Activated naive CD8-positive, alpha-beta T cell treated with anti-CD3 and anti-CD28 coated beads for 36 hours (primary cell): Measurements from ENCODE around the gene NRXN3. TPM values are rescaled to one million over a fixed set of nuclear protein-coding genes. Genes with fewer than 3 reads are reported as not detected.

Experiments
- DNase-seq: peaks from one replicate; pipeline ENCODE4 v3.0.0; 2021
- H3K27ac Mint-ChIP-seq: one replicate; pipeline ENCODE4 v1.8.0; 2022; ENCODE audit warnings: mild to moderate bottlenecking, moderate library complexity, mixed read lengths
- H3K27me3 Mint-ChIP-seq: one replicate; pipeline ENCODE4 v1.8.0; 2022; ENCODE audit warnings: mild to moderate bottlenecking, mixed read lengths
- H3K36me3 Mint-ChIP-seq: one replicate; pipeline ENCODE4 v1.8.0; 2021; ENCODE audit warnings: mild to moderate bottlenecking, mixed read lengths
- H3K4me1 Mint-ChIP-seq: one replicate; pipeline ENCODE4 v1.8.0; 2021; ENCODE audit warnings: mixed read lengths
- H3K4me3 Mint-ChIP-seq: one replicate; pipeline ENCODE4 v1.8.0; 2022; ENCODE audit warnings: mild to moderate bottlenecking, moderate library complexity, mixed read lengths
- H3K9me3 Mint-ChIP-seq: one replicate; pipeline ENCODE4 v1.8.0; 2022; ENCODE audit warnings: mixed read lengths
- total RNA-seq, 2 experiments: library from RNA; stranded (reverse); gene quantifications; one replicate each; pipeline ENCODE4 v1.2.3, GENCODE V29; 2021

NRXN3 gene
- total RNA-seq, 2 experiments from 2014 or later: not detected

- Mint-ChIP-seq H3K27me3 (no peaks in the 10 kb centered on the region), H3K36me3 (no peaks in the 10 kb centered on the region), H3K4me3 (no peak overlapping the region), H3K4me1 (no peaks in the 10 kb centered on the region), H3K27ac (no peak overlapping the region), H3K9me3 (peaks cover 5% of the 10 kb centered on the region)
- no peak for DNase-seq
These were observed 635.4 kb downstream of the NRXN3 start for GRCh38 chr14:78805570-78805969.

GRCh38 chr14:78823035-78823434 is 652.9 kb downstream of the NRXN3 start:
- no peak for DNase-seq
- Mint-ChIP-seq H3K4me1 (no peaks in the 10 kb centered on the region), H3K4me3 (no peak overlapping the region), H3K36me3 (no peaks in the 10 kb centered on the region), H3K9me3 (no peaks in the 10 kb centered on the region), H3K27ac (no peak overlapping the region), H3K27me3 (peaks cover 3% of the 10 kb centered on the region)

- peaks cover 3% of the 10 kb centered on the region for H3K27me3 Mint-ChIP-seq
- H3K27ac Mint-ChIP-seq: no peak overlapping the region
- H3K36me3 Mint-ChIP-seq: no peaks in the 10 kb centered on the region
- no peaks in the 10 kb centered on the region for H3K9me3 Mint-ChIP-seq
- no peak for DNase-seq
- H3K4me1 Mint-ChIP-seq: no peaks in the 10 kb centered on the region
- H3K4me3 Mint-ChIP-seq: no peak overlapping the region
These were observed 653.3 kb downstream of the NRXN3 start for GRCh38 chr14:78823516-78823915.

GRCh38 chr14:78829274-78829673 is 659.1 kb downstream of the NRXN3 start:
- Mint-ChIP-seq H3K27me3 (no peaks in the 10 kb centered on the region), H3K4me1 (no peaks in the 10 kb centered on the region), H3K27ac (no peak overlapping the region), H3K9me3 (no peaks in the 10 kb centered on the region), H3K4me3 (no peak overlapping the region), H3K36me3 (no peaks in the 10 kb centered on the region)
- DNase-seq: no peak

GRCh38 chr14:78834766-78835451 is 664.7 kb downstream of the NRXN3 start:
- Mint-ChIP-seq H3K4me3 (no peak overlapping the region), H3K27me3 (peaks cover 21% of the 10 kb centered on the region), H3K27ac (no peak overlapping the region), H3K36me3 (no peaks in the 10 kb centered on the region), H3K9me3 (no peaks in the 10 kb centered on the region), H3K4me1 (no peaks in the 10 kb centered on the region)
- no peak for DNase-seq

- no peaks in the 10 kb centered on the region for H3K9me3 Mint-ChIP-seq
- no peaks in the 10 kb centered on the region for H3K4me1 Mint-ChIP-seq
- H3K36me3 Mint-ChIP-seq: no peaks in the 10 kb centered on the region
- no peak for DNase-seq
- peaks cover 21% of the 10 kb centered on the region for H3K27me3 Mint-ChIP-seq
- H3K4me3 Mint-ChIP-seq: no peak overlapping the region
- no peak overlapping the region for H3K27ac Mint-ChIP-seq
These were observed 665.7 kb downstream of the NRXN3 start for GRCh38 chr14:78835909-78836308.

GRCh38 chr14:78836777-78837176 is 666.6 kb downstream of the NRXN3 start:
- H3K9me3 Mint-ChIP-seq: no peaks in the 10 kb centered on the region
- no peaks in the 10 kb centered on the region for H3K4me1 Mint-ChIP-seq
- no peaks in the 10 kb centered on the region for H3K36me3 Mint-ChIP-seq
- peaks cover 24% of the 10 kb centered on the region for H3K27me3 Mint-ChIP-seq
- H3K4me3 Mint-ChIP-seq: no peak overlapping the region
- DNase-seq: peak; percentile 0
- H3K27ac Mint-ChIP-seq: no peak overlapping the region

- no peaks in the 10 kb centered on the region for H3K36me3 Mint-ChIP-seq
- no peaks in the 10 kb centered on the region for H3K4me1 Mint-ChIP-seq
- H3K27me3 Mint-ChIP-seq: peaks cover 24% of the 10 kb centered on the region
- no peak overlapping the region for H3K27ac Mint-ChIP-seq
- H3K9me3 Mint-ChIP-seq: no peaks in the 10 kb centered on the region
- DNase-seq: no peak
- no peak overlapping the region for H3K4me3 Mint-ChIP-seq
These were observed 668.8 kb downstream of the NRXN3 start for GRCh38 chr14:78838959-78839358.

GRCh38 chr14:78840898-78841297 is 670.7 kb downstream of the NRXN3 start:
- Mint-ChIP-seq H3K4me3 (no peak overlapping the region), H3K9me3 (no peaks in the 10 kb centered on the region), H3K4me1 (no peaks in the 10 kb centered on the region), H3K27me3 (peaks cover 18% of the 10 kb centered on the region), H3K27ac (no peak overlapping the region), H3K36me3 (no peaks in the 10 kb centered on the region)
- no peak for DNase-seq

GRCh38 chr14:78847801-78848200 is 677.6 kb downstream of the NRXN3 start:
- Mint-ChIP-seq H3K4me3 (no peak overlapping the region), H3K9me3 (no peaks in the 10 kb centered on the region), H3K27me3 (peaks cover 3% of the 10 kb centered on the region), H3K27ac (no peak overlapping the region), H3K36me3 (no peaks in the 10 kb centered on the region), H3K4me1 (no peaks in the 10 kb centered on the region)
- no peak for DNase-seq

- Mint-ChIP-seq H3K9me3 (no peaks in the 10 kb centered on the region), H3K27me3 (peaks cover 3% of the 10 kb centered on the region), H3K36me3 (no peaks in the 10 kb centered on the region), H3K4me3 (no peak overlapping the region), H3K4me1 (no peaks in the 10 kb centered on the region), H3K27ac (no peak overlapping the region)
- DNase-seq: peak; percentile 5
These were observed 678.2 kb downstream of the NRXN3 start for GRCh38 chr14:78848234-78848820.

GRCh38 chr14:78849952-78850351 is 679.8 kb downstream of the NRXN3 start:
- H3K27ac Mint-ChIP-seq: no peak overlapping the region
- DNase-seq: no peak
- peaks cover 3% of the 10 kb centered on the region for H3K27me3 Mint-ChIP-seq
- no peaks in the 10 kb centered on the region for H3K36me3 Mint-ChIP-seq
- no peaks in the 10 kb centered on the region for H3K4me1 Mint-ChIP-seq
- no peak overlapping the region for H3K4me3 Mint-ChIP-seq
- no peaks in the 10 kb centered on the region for H3K9me3 Mint-ChIP-seq

- Mint-ChIP-seq H3K27me3 (peaks cover 3% of the 10 kb centered on the region), H3K4me1 (no peaks in the 10 kb centered on the region), H3K4me3 (no peak overlapping the region), H3K36me3 (no peaks in the 10 kb centered on the region), H3K9me3 (no peaks in the 10 kb centered on the region), H3K27ac (no peak overlapping the region)
- no peak for DNase-seq
These were observed 681.0 kb downstream of the NRXN3 start for GRCh38 chr14:78851189-78851588.

- no peak for DNase-seq
- Mint-ChIP-seq H3K27me3 (peaks cover 3% of the 10 kb centered on the region), H3K9me3 (no peaks in the 10 kb centered on the region), H3K36me3 (no peaks in the 10 kb centered on the region), H3K4me1 (no peaks in the 10 kb centered on the region), H3K4me3 (no peak overlapping the region), H3K27ac (no peak overlapping the region)
These were observed 681.9 kb downstream of the NRXN3 start for GRCh38 chr14:78852040-78852439.

- Mint-ChIP-seq H3K4me3 (no peak overlapping the region), H3K36me3 (no peaks in the 10 kb centered on the region), H3K27ac (no peak overlapping the region), H3K4me1 (no peaks in the 10 kb centered on the region), H3K9me3 (peaks cover 4% of the 10 kb centered on the region), H3K27me3 (no peaks in the 10 kb centered on the region)
- no peak for DNase-seq
These were observed 687.8 kb downstream of the NRXN3 start for GRCh38 chr14:78857974-78858373.

- no peak overlapping the region for H3K27ac Mint-ChIP-seq
- H3K9me3 Mint-ChIP-seq: peaks cover 7% of the 10 kb centered on the region
- no peak overlapping the region for H3K4me3 Mint-ChIP-seq
- H3K4me1 Mint-ChIP-seq: no peaks in the 10 kb centered on the region
- H3K36me3 Mint-ChIP-seq: no peaks in the 10 kb centered on the region
- DNase-seq: peak; percentile 18
- no peaks in the 10 kb centered on the region for H3K27me3 Mint-ChIP-seq
These were observed 693.0 kb downstream of the NRXN3 start for GRCh38 chr14:78863143-78863542.
